GM19035 (cell line): ENCODE measurements around the gene PRDM5.

Experiments used
- ATAC-seq: cut with Tn5 transposase; IDR thresholded peaks from one replicate; pipeline ENCODE4 v1.9.1; 2021; ENCODE audit not compliant: unreplicated experiment

PRDM5 gene

DNA sequence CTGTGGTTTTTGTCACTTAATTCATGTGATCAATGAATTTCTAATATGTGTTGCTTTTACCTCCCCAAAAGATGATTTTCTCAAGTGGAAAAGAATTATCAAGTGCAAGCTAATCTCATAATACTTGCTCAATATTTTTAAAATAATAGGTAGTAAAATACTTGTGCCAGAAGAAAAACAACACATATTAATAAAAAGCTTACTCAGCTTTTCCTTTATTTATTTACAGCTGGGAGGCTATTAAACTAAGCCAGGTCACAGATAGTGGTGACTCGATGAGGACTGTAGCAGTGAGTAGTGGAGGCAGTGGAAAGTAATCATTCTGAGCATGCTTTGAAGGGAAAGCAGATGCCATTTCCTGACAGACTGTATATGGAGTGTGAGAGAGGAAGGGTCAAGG is 96.1 kb downstream of the PRDM5 start:
- no peak for ATAC-seq

DNA sequence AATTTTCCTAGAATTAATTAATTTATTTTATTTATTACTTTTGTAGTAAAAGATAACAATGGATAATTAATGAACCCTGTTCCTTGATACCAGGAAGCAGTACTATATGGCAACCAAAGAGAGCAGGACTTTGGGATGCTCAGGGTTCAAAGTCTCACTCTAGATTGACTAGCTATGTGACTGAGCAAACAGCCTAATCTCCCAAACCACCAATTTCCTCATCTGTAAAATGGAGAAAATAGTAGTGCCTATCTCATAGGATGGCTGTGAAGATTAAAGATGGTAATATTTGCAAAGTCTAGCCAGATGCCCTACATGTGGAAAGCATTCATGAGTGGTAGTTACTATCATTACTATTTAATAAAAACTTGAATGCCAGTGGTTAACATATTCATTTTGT is 97.6 kb downstream of the PRDM5 start:
- no peak for ATAC-seq

DNA sequence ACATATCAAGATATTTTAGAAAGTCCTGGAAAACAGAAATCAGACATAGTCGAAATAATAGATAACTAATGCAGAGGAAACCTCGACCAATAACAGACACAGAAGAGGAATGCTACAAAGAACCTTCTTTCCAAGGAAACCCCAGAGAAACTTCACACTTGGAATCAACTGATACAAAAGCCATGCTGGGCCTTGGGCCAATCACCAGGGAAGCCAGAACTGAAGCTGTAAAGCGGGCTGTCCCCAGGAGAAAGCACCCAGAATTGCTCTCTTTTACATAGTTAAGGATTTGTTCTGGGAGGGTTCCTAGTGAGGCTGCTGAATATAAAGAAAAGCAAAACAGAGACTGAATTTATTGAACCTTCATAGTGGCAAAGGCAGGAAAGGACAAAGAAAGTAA is 100.5 kb downstream of the PRDM5 start:
- ATAC-seq = no peak

DNA sequence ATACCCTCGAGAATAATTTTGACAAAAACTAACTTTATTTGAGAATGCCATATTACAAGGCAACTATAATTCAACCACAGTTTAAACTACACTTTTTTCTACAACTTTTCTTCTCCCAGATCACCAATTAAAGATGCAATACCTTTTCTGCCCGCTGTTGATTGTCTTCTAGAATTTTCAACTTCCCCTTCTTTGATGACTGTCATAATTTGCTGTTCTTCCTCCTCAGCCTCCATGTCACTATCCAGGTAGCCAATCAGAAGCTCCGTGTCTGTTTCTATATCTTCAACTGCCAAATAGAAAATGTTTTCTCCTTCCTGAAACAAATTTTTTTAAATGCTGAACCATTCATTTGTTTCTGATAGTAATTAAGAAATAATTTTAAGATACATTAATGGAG is 101.5 kb downstream of the PRDM5 start:
- ATAC-seq = no peak

DNA sequence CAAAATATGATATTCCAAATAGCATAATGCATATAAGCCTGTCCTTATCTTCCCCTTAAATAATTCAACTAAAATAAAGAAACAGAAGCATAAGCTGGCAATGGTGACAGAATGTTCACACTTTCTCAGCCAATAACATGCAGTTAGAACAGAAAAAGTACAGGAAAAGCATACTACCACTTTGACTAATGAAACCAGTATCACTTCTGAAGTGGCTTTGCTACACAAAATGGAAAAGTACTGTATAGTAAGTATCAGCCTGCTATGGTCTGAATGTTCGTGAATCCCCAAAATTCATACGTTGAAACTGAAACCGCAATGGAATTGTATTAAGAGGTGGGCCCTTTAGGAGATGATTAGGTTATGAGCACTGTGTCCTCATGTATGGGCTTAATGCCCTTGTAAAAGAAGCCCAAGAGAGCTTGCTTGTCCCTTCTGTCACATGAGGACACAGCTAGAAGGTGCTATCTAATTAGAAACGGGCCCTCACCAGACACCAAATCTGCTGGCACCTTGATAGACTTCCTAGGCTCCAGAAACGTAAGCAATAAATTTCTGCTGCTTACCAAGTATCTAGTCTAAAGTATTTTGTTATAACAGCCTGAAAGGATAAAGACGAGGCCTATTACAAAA is 102.6 kb downstream of the PRDM5 start:
- no peak for ATAC-seq

DNA sequence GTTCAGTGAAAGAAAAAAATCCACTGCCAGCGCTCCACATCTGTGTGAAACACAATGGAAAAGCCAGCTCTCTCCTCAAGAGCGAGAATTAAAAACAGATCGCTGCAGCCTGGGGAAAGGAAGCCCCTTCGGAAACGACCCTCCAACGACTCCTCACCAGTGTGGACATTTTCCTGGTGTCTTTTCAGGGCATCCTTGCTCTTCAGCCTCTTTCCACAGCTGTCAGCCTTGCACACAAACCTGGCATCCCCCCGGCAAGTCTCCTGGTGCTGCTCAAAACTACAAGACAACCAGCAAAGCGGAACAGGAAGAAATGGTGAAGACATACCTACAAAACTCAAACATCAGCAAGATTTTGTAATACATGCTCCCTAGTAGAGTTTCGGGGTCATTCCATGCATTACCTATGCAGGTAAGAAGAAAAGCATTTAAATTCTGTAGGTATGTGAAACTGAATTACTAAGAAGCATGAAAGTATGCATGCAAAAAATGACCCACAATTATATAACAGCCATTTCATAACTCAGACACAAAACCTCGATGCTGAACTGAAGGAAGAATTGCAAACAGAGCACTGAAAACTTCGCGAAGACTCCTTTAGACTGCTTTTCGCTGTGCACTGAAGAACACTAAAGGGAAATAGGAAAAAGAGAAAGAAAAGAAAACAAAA is 106.1 kb downstream of the PRDM5 start:
- ATAC-seq = no peak

DNA sequence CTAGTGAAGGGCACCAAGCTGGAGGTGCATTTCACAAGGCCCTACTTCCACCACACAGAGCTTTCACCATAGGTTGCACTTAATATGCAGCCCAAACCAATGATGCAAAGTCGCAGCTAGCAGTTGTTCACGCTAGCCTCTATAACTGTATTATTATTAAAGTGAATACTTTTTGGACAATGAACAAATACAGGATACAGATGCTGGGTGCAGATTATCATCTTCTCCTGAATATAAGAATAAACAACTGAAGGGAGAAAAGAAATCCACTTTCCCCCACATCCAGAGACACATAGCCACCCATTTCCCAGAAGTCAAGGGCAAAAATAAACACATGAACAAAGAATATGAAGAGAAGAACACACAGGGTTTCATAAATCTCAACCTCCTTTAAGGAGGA is 107.2 kb downstream of the PRDM5 start:
- no peak for ATAC-seq

DNA sequence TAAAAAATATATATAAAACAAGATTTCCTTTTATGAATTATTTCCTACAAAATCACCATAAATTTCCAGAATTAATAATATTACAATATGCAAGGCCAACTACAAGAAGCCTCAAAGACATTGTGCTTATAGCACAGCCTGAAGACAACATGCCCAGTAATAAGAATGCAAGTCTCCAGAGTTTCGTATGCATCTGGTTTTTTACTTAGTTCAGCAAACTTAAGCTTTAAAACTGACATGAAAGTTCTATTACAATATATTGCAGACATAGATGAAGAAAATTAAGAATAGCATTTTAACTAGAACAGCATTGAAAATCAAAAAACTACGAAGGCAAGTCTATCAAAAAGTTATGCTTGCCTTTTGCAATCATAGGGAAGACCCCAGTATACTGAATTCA is 107.6 kb downstream of the PRDM5 start:
- ATAC-seq = no peak

DNA sequence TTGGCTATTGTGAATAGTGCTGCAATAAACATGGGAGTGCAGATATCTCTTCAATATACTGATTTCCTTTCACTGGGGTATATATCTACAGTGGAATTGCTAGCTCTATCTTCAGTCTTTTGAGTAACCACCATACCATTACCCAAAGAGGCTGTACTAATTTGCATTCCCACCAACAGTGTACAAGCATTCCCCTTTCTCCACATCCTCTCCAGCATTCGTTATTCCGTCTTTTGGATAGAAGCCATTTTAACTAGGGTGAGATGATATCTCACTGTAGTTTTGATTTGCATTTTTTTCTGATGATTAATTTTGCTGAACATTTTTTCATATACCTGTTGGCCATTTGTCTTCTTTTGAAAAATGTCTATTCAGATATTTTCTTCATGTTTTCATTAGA is 110.3 kb downstream of the PRDM5 start:
- ATAC-seq = no peak

DNA sequence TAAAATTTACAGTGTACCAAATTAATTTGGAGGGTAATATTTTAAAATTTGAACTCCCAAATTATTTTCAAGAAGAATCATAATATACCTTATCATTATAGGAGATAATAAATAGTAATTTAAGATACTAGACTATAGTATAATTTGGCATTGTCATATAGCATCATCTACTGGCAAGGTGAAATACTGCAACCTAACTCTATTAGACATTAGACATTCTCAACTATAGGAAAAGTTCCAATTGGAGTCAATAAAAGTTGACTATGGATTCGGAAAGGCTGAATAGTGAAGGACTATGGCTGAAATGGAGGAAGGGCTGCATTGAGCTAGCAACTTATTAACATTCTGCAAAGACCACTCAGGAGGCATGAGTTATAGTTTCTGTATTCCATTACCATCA is 113.0 kb downstream of the PRDM5 start:
- no peak for ATAC-seq

DNA sequence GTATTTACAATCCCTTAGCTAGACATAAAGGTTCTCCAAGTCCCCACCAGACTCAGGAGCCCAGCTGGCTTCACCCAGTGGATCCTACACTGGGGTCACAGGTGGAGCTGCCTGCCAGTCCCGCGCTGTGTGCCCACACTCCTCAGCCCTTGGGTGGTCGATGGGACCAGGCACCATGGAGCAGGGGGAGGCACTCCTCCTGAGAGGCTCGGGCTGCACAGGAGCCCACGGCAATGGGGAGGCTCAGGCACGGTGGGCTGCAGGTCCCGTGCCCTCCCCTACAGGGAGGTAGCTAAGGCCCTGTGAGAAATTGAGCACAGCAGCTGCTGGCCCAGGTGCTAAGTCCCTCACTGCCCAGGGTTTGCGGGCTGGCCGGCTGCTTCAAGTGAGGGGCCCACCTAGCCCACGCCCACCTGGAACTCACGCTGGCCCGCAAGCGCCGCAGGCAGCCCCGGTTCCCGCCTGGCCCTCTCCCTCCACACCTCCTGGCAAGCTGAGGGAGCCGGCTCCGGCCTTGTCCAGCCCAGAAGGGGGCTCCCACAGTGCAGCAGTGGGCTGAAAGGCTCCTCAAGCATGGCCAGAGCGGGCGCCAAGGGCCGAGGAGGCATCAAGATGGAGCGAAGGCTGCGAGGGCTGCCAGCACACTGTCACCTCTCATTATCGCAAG is 113.9 kb downstream of the PRDM5 start:
- ATAC-seq = no peak

DNA sequence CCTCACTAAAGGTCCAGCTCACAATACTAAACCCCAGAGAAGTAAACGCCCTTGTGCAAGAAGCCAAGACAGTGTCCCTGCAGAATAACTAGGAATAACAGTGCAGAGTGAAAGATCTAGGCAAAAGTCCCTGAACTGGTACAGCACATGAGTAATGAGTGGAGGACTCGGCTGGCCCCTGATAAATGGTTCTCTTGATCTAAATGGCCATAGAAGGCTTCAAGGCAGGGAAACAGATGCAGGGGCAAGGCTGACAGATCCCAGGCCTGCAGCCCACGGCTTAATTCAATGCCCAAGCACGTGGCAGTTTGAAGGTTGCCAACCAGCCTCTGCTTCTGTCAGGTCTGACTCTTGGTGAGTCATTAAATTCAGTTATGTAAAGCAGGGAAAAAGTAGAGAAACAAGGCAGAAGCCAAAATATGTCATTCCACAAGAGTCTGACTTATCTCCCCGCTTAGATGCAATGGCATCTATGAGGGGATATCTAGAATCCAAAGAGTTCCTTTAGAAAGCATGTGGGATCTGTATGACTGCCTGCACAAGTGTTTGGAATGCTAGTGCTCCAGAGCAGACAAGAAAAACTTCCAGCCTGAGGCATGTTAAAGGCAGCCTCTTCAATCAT is 121.3 kb downstream of the PRDM5 start:
- ATAC-seq = no peak

DNA sequence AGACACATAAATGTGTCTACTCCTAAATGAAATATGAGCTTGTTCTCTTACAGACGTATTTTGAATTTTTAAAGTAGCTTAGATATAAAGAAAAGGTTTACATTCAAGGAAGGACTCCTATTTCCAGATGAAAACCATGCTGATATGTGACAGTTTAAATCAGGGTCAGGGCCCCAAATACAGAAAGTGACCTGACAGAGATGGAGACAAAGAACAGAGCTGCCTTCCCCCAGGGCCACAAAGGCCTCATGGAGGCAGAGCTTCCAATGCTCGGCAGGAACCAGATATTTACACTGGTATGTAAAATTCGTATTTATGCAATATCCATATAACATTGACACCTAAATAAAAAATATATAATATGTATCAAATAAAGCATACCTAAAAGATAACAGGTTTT is 124.0 kb downstream of the PRDM5 start:
- ATAC-seq = no peak

DNA sequence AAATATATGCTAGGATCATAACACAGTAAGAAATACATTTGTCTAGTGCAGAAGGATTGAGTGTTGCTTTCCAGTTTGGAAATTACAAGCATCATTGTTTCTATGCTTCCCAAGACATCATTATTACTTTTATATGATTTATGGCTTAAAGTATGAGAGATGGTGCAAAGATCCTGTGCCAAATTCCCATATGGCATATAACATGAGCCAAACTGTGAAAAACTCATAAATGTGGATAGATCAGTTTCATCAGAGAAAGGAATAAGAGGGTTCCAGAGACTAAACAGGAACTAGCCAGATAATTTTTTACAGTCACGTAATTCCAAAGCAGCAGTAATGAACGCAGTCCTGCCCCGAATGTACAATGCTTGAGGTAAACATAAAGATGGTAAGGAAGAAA is 126.3 kb downstream of the PRDM5 start:
- ATAC-seq = no peak

DNA sequence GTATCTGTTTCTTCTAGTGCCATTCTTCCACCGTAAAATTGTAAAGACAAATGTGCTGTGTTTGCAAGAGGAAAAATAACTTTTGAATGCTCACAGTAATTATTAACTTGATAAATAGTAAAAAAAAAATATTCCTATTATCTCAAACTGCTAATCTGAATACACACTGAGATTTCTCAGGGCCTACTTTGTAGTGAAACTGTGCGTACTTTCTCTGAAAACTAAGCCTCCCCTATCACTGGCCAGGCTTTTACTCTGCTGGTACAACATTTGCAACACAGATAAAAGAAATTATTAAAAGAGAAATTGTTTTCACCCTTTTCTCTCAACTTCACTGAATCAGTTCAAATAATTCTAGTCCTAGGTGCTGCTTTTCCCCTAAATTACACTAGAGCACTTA is 137.3 kb downstream of the PRDM5 start:
- no peak for ATAC-seq

DNA sequence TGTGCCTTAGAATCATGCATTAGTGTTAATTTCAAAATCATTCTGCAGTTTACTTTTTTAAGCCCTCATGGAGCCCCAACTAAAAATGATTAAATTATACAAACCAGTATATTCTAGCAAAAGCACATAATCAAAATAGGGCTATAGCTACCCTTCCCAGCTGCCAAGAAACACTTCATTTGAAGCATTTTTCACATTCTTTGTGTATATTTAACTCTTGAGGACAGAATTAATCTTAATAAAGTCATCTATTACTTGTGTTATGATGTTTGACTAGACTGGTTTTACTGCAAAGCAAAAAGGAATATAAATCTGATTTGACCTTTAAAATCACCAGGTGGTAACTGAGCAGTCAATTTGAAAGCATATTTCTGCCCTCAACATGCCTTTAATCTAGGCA is 145.1 kb downstream of the PRDM5 start:
- ATAC-seq = no peak

DNA sequence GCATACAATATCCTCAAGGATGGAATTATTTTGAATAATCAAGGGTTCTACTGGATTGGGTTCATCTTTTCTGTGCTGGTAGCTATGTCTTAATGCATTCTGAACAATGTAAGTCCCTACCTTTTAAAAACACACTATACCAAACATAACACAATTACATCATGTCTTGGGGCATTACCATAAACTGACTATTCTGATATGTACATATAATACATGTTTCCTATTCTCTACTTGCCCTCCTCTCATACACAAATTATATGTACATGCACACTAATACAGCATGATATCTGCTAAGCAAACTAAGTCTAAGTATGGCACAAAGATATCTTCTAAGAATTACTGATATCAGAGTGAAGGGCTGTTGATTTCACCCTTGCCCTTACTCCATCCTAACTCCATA is 147.1 kb downstream of the PRDM5 start:
- ATAC-seq = no peak

DNA sequence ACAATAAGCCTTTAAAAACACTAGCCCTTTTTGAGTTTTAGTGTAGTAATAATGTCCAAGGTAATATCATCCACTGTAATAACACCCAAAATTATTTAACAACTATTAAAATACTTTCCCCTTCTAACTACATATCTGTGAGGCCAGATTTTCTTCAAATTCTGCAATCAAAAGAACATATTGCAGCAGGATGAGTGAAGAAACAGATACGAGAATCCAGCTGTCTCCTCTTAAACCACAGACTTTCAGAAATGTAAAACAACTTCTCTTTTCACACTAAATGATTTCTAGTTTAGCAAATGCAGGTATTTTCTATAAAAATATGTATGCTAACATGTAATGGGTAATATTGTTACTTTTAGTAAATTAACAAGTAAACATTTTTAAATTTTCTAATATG is 148.9 kb downstream of the PRDM5 start:
- ATAC-seq = no peak

DNA sequence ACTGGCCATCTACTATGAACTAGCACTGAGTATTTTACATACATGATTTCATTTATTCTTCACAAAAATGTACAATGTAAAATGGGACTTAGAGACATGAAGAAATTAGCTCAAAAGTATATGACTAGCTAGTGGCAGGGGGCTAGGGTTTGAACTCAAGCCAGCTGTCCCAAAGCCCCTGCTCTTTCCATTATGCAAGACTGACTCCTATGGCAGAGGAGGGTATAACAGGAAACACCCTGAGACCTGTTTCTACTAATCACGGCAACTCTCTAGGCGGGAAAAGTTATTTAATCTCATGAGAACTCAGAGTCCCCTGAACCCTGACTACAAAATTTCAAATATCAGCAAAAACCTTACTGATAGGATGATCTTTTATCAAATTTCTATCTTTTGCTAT is 150.6 kb downstream of the PRDM5 start:
- ATAC-seq = no peak

DNA sequence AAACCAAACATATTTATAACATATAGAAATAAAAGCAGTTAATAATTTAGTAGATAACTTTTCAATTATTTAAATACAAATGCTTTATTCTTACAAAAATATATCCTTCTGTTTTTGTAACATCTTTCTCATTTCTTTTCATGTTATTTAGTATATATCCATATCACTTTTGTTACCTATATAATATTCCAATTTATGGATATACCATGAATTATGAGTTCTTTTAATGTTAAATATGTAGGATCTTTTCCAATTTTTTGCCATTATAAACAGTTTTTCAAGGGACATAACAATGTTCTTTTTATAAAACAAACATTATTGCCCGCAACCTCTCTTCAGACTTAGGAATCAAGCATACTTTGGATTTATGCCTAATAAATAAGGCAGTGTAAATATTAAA is 151.6 kb downstream of the PRDM5 start:
- no peak for ATAC-seq

DNA sequence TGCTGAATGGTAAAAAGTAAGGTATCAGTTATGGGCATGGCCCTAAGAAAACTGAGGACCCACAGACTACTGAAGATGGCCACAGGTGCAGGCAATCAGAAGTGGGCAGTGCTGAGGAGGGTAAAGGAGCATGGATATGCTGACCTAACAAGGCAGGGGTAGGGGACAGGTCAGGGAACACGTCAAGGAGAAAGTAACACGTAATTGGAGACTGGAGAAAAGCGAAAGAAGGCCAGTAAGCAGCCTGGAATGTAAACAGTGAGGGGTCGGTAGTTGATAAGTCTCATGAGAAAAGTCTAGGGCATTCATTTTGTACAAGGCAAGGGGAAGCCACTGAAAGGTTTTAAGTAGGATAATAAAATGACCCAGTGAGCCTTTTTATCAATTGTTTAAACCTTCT is 153.3 kb downstream of the PRDM5 start:
- ATAC-seq = no peak

DNA sequence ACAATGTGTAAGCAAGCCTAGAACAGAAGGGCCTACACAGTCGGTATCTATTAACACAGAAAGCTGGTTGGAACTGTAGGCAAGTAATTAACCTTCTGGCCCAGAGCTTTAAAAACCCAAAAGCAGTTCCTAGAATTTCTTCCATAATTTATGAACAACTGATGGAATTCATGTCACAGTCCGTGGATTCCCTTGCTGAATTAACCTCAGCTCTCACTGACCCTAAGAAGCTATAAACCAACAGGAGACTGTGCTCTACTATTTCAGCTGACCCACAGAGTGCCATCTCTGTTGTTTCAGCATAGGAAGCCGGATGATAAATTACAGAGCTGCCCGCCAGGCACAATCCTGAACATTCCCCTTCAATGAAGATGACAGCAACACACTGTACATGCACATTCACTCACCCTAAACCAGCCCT is 157.3 kb downstream of the PRDM5 start:
- ATAC-seq = no peak
